Nephron progenitor cell (in vitro differentiated cells): ENCODE data around the gene CEP112.

Experiments used
- DNase-seq: peaks from one replicate; pipeline ENCODE4 v3.0.0; 2021
- H3K27ac Mint-ChIP-seq: 2 replicates; pipeline ENCODE4 v1.8.0; 2021; ENCODE audit warnings: mild to moderate bottlenecking, moderate library complexity, mixed read lengths
- H3K27me3 Mint-ChIP-seq: 2 replicates; pipeline ENCODE4 v1.8.0; 2021; ENCODE audit warnings: mild to moderate bottlenecking, low read depth, mixed read lengths; ENCODE audit not compliant: poor library complexity
- H3K36me3 Mint-ChIP-seq: 2 replicates; pipeline ENCODE4 v1.8.0; 2021; ENCODE audit warnings: low read depth, mixed read lengths
- H3K4me1 Mint-ChIP-seq: 2 replicates; pipeline ENCODE4 v1.8.0; 2021; ENCODE audit warnings: mixed read lengths
- H3K4me3 Mint-ChIP-seq: 2 replicates; pipeline ENCODE4 v1.8.0; 2021; ENCODE audit warnings: mild to moderate bottlenecking, moderate library complexity, mixed read lengths
- H3K9me3 Mint-ChIP-seq: 2 replicates; pipeline ENCODE4 v1.8.0; 2021; ENCODE audit warnings: mild to moderate bottlenecking, moderate library complexity, mixed read lengths
- TF ChIP-seq, protein P1 (sequence below): fragments of 200-600 bp; sonication (generic); IDR thresholded peaks from 2 replicates; pipeline ENCODE4 v1.5.0; 2021; ENCODE audit warnings: antibody characterized with exemption

The CEP112 gene

DNA sequence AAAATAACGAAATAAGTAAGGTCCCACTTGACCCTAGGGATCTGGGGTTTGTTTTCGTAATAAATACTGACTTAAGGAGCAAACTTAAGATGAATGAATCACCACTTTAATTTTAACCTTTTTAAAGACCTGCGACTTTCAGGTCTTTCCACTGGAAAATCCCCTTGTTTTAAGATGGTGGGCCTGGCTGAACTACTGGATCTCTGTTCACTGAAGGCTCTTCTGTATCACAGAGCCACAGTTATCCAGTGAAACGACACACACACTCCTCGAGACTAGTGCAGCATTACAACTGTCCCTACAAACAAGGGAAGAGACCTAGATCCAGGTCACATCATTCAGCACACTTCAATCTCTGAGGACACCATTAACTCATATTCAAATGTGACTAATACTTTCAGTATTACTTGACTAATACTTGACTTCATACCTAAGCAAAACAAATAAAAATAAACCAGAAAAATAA, 299.0 kb downstream of the CEP112 start:
- no peaks in the 10 kb centered on the region for H3K9me3 Mint-ChIP-seq
- H3K36me3 Mint-ChIP-seq: no peaks in the 10 kb centered on the region
- H3K4me1 Mint-ChIP-seq: peaks cover 7% of the 10 kb centered on the region
- H3K27ac Mint-ChIP-seq: no peak overlapping the region
- H3K27me3 Mint-ChIP-seq: no peaks in the 10 kb centered on the region
- TF ChIP-seq, protein P1, sequence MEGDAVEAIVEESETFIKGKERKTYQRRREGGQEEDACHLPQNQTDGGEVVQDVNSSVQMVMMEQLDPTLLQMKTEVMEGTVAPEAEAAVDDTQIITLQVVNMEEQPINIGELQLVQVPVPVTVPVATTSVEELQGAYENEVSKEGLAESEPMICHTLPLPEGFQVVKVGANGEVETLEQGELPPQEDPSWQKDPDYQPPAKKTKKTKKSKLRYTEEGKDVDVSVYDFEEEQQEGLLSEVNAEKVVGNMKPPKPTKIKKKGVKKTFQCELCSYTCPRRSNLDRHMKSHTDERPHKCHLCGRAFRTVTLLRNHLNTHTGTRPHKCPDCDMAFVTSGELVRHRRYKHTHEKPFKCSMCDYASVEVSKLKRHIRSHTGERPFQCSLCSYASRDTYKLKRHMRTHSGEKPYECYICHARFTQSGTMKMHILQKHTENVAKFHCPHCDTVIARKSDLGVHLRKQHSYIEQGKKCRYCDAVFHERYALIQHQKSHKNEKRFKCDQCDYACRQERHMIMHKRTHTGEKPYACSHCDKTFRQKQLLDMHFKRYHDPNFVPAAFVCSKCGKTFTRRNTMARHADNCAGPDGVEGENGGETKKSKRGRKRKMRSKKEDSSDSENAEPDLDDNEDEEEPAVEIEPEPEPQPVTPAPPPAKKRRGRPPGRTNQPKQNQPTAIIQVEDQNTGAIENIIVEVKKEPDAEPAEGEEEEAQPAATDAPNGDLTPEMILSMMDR: no peak
- no peak for DNase-seq
- no peak overlapping the region for H3K4me3 Mint-ChIP-seq

DNA sequence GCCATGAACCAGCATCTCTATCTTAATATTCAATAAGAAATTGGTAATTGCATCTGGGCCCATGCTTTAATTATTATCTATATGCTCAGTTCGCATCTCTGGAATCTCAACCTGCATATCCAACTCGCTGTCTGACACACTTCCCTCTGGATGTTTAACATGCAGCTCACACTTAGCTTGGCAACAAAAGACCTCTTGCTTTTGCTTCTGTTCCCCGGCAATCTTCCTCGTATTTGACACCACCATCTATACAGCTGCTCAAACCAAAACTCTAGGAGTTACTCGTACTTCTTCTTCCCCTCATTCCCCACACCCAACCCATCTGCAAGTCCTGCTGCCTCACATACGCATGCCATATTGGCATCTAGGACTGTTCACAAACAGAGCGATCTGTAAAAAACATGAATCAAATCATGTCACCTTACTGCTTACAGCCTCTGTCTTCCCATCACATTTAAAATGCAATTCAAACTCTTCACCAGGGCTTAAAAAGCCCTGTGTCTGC, 300.6 kb downstream of the CEP112 start:
- H3K9me3 Mint-ChIP-seq: no peaks in the 10 kb centered on the region
- DNase-seq: no peak
- peaks cover 4% of the 10 kb centered on the region for H3K4me1 Mint-ChIP-seq
- TF ChIP-seq, protein P1: no peak
- H3K4me3 Mint-ChIP-seq: no peak overlapping the region
- H3K27me3 Mint-ChIP-seq: no peaks in the 10 kb centered on the region
- H3K27ac Mint-ChIP-seq: no peak overlapping the region
- H3K36me3 Mint-ChIP-seq: no peaks in the 10 kb centered on the region

DNA sequence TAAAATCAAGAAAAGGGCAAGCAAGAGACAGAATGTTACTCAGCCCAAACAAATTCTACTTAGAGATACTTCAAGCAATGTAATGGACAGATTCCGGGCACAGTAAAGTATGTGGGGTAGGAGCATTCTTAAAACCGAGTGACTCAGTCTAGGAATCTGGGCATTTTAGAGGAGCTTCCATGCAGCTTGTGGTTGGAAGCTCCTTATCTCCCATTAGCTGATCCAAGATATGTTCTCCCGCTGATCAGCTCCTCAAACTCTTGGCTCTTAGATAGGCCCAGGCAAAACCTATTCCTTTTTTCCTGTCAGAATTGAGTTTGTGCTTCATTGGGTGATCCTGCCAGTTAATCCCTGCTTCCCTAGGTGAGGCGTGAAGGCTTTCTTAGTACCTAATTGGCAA, 303.3 kb downstream of the CEP112 start:
- H3K9me3 Mint-ChIP-seq: no peaks in the 10 kb centered on the region
- no peaks in the 10 kb centered on the region for H3K27me3 Mint-ChIP-seq
- H3K4me1 Mint-ChIP-seq: peaks cover 4% of the 10 kb centered on the region
- no peak for DNase-seq
- H3K27ac Mint-ChIP-seq: no peak overlapping the region
- TF ChIP-seq, protein P1: no peak
- H3K4me3 Mint-ChIP-seq: no peak overlapping the region
- H3K36me3 Mint-ChIP-seq: no peaks in the 10 kb centered on the region

DNA sequence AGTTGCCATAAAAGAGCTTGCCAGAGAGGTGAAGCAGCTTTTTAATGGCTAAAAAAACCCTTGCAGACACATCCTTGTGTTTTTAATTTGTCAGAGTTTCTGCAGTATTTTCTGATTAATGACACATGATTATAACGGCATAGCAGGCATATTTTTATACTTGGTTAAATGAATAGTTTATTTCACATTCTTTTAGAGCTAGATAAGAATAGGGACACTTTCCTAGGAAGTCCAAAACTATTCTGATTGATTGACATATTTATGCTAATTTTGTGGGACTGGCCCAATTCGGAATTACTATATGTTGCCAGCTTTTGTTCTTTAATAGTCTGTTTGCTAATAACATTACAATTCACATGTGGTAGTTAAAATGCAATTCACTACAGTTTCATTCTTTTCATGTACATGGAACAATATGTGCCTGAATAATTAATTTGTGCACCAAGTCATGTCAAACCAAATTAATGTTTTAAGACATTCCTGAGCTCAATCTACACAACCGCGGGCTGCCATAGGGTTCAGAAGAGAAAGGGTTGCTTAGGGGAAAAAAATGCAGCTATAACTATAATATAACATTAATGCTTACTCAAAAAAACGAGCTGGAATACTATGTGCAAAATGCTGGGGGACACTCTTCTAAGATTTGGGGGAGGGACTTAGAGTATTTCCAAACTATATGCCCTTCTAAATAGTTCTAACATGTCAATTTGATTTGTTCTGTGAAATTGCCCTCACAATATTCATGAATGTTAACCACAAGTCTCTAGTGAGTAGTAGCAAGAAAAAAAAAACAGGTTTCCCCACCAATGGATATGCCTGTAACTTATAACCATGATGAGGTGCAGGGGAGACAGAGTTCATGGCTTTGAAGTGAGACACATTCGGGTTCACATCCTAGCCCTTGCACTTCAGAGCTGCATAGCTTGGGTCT, 305.4 kb downstream of the CEP112 start:
- Mint-ChIP-seq H3K36me3 (no peaks in the 10 kb centered on the region), H3K27ac (no peak overlapping the region)
- no peak for DNase-seq

DNA sequence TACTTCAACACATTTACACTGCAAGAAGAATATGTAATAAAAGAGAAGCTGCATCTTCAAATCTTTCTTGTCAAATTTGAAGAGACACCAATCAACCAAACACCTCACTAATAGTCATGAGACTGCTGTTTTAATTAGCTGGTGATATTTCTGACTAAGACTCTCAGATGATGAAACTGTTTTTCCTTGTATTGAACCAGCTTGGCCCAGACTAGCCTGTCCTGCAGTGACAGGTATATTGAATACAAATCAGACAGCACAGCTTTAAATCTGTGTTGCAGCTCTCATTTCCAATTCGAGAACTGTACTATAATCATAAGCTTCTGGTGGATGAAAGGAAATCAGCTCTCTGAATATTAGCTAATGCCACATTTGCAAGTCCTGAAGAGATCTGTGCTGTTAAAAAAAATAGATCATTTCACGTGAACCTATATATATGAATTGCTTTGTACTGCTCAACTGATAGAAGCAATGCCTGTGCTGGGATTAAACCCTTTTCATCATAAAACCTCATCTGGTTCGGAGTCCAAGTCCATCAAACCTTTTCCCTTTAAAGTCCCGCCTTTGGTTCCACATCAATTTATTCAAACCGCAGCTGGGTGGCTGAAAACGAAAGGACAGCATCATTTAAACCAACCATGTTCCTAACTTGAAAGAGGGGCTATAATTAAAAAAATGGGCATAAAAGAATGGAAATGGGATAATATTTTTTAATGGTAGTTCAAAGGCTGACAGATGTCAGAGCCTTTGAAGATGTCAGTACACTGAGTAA, 306.2 kb downstream of the CEP112 start:
- Mint-ChIP-seq H3K4me1 (peaks cover 4% of the 10 kb centered on the region), H3K27ac (no peak overlapping the region), H3K9me3 (no peaks in the 10 kb centered on the region), H3K36me3 (no peaks in the 10 kb centered on the region), H3K4me3 (no peak overlapping the region), H3K27me3 (no peaks in the 10 kb centered on the region)
- TF ChIP-seq, protein P1: no peak
- DNase-seq: no peak

More for the DNA sequence above, 305.4 kb downstream of the CEP112 start:
- no peaks in the 10 kb centered on the region for H3K9me3 Mint-ChIP-seq
- TF ChIP-seq, protein P1: no peak
- no peaks in the 10 kb centered on the region for H3K27me3 Mint-ChIP-seq
- H3K4me1 Mint-ChIP-seq: peaks cover 4% of the 10 kb centered on the region
- no peak overlapping the region for H3K4me3 Mint-ChIP-seq
